Activated naive CD4-positive, alpha-beta T cell treated with anti-CD3 and anti-CD28 coated beads for 36 hours (primary cell): ENCODE results near the gene TROAP. TPM values are rescaled to one million over a fixed set of nuclear protein-coding genes. Genes with fewer than 3 reads are reported as not detected.

Experiments
- CTCF ChIA-PET: fragments of 350-600 bp; sonication (Branson Sonifier 250); formaldehyde crosslinking; loops from one replicate; lab custom pipeline; 2021; ENCODE audit warnings: antibody characterized with exemption; lab: Charles Lee
- DNase-seq: peaks from one replicate; pipeline ENCODE4 v3.0.0-alpha.2; 2020
- H3K27ac Mint-ChIP-seq: one replicate; pipeline ENCODE4 v1.8.0; 2021; ENCODE audit warnings: mild to moderate bottlenecking, mixed read lengths
- H3K27me3 Mint-ChIP-seq: one replicate; pipeline ENCODE4 v1.8.0; 2021; ENCODE audit warnings: low read depth, mixed read lengths
- H3K36me3 Mint-ChIP-seq: one replicate; pipeline ENCODE4 v1.8.0; 2021; ENCODE audit warnings: low read depth, mixed read lengths
- H3K4me1 Mint-ChIP-seq: one replicate; pipeline ENCODE4 v1.8.0; 2021; ENCODE audit warnings: low read depth, mixed read lengths
- H3K4me3 Mint-ChIP-seq: one replicate; pipeline ENCODE4 v1.8.0; 2021; ENCODE audit warnings: mild to moderate bottlenecking, moderate library complexity, mixed read lengths
- H3K9me3 Mint-ChIP-seq: one replicate; pipeline ENCODE4 v1.8.0; 2021; ENCODE audit warnings: mixed read lengths
- intact Hi-C: fragments of 100-400 bp; cut with micrococcal nuclease; formaldehyde crosslinking; loops from one replicate; pipeline ENCODE4 v1.15.1; 2023
- total RNA-seq, 2 experiments: library from RNA; stranded (reverse); gene quantifications; one replicate each; pipeline ENCODE4 v1.2.3, GENCODE V29; 2021

Gene TROAP
- total RNA-seq, 2 experiments from 2014 or later = 67.4 to 68.8 TPM

DNA sequence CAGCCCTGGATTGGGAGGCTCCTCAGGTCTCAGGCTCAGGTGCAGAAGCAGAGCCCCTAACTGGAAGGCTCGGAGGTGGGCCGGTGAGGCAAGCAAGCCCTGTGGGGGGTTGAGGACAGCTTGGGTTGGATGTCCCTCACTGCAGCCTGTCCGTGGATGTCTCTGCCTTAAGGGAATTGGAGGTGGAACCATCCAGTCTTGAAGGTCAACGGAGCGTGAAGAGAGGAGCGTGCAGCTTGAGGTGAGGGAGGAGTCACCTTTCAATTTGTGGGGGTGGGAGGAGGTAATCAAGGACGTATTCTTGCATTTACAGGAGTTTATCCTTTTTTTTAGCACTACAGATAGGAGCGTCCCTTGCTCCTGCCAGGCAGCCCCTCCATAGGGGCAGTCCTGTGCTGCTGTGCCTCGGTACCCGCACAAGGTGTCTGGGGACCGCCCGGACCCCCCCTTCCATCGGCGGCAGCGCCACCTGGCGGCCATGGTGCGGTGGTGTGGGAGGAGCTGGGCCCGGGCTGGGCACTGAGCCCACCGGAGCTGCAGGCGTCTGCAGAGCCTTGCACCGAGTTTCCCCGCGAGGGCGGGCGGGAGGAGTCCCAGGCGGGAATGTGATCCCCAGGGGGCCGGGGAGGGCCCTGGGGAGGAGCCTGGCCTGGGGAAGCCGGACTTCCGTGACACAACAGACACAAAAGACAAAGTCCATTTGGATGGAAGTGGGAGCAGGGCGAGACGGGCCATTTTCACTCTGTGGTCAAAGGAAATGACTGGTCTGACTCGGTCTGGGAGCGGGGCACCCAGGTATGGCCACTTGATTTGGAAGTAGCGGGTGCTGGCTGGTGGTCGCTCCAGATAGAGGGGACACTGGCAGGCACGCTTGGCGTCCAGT lies 24.5 kb downstream of the TROAP start:
- H3K4me3 Mint-ChIP-seq = peak overlapping the region; percentile 58
- intact Hi-C loops = loop anchor here (1.0 to 10.0 kb wide), 3 partner anchors 19 to 373 kb away; partner anchors contain the start of genes SPATS2, WNT1 and WNT10B
- peak; percentile 77 for DNase-seq
- CTCF ChIA-PET = interaction anchor here (0.6 to 8.7 kb wide), 28 partner anchors 9 to 206 kb away, joined by 3 to 97 read pairs (median 6); partner anchors contain the start of genes C1QL4, PRPH, SPATS2 and TROAP
- H3K27ac Mint-ChIP-seq = no peak overlapping the region
- no peaks in the 10 kb centered on the region for H3K36me3 Mint-ChIP-seq
- no peaks in the 10 kb centered on the region for H3K9me3 Mint-ChIP-seq
- peaks cover 58% of the 10 kb centered on the region for H3K27me3 Mint-ChIP-seq
- H3K4me1 Mint-ChIP-seq = peaks cover 41% of the 10 kb centered on the region

DNA sequence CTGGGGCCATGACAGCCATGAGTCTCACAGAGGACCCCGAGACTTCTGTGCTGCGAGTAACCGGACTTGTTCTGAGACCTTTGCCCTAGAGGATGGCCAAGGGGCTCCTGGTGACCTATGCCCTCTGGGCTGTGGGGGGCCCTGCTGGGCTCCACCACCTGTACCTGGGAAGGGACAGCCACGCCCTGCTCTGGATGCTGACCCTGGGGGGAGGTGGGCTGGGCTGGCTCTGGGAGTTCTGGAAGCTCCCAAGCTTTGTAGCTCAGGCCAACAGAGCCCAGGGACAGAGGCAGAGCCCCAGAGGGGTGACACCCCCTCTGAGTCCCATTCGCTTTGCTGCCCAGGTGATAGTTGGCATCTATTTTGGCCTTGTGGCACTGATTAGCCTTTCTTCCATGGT lies 25.7 kb downstream of the TROAP start:
- CTCF ChIA-PET = interaction anchor here (1.0 to 8.7 kb wide), 7 partner anchors 17 to 168 kb away, joined by 3 to 97 read pairs (median 8); partner anchors contain the start of genes PRPH and TROAP
- H3K27me3 Mint-ChIP-seq = peaks cover 53% of the 10 kb centered on the region
- no peak overlapping the region for H3K4me3 Mint-ChIP-seq
- DNase-seq = no peak
- H3K4me1 Mint-ChIP-seq = peaks cover 29% of the 10 kb centered on the region
- no peaks in the 10 kb centered on the region for H3K36me3 Mint-ChIP-seq
- intact Hi-C loops = loop anchor here (10.0 kb wide), 1 partner anchor 374 kb away; the partner anchor contains the start of genes WNT1 and WNT10B
- H3K9me3 Mint-ChIP-seq = no peaks in the 10 kb centered on the region
- no peak overlapping the region for H3K27ac Mint-ChIP-seq

DNA sequence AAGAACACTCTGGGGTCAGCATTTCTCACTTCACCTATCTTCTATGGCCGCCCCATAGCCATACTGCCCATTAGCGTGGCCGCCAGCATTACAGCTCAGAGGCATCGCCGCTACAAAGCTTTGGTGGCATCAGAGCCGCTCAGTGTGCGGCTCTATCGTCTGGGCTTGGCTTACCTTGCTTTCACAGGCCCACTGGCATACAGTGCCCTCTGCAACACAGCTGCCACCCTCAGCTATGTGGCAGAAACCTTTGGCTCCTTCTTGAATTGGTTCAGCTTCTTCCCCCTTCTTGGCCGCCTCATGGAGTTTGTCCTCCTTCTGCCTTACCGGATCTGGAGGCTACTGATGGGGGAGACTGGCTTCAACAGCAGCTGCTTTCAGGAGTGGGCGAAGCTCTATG lies 26.2 kb downstream of the TROAP start:
- H3K36me3 Mint-ChIP-seq = no peaks in the 10 kb centered on the region
- peaks cover 24% of the 10 kb centered on the region for H3K4me1 Mint-ChIP-seq
- H3K9me3 Mint-ChIP-seq = no peaks in the 10 kb centered on the region
- H3K4me3 Mint-ChIP-seq = no peak overlapping the region
- CTCF ChIA-PET = interaction anchor here (1.0 to 8.7 kb wide), 4 partner anchors 55 to 167 kb away, joined by 3 to 97 read pairs (median 12); partner anchors contain the start of gene PRPH
- intact Hi-C loops = loop anchor here (10.0 kb wide), 1 partner anchor 374 kb away; the partner anchor contains the start of genes WNT1 and WNT10B
- no peak for DNase-seq
- H3K27ac Mint-ChIP-seq = no peak overlapping the region
- peaks cover 49% of the 10 kb centered on the region for H3K27me3 Mint-ChIP-seq

DNA sequence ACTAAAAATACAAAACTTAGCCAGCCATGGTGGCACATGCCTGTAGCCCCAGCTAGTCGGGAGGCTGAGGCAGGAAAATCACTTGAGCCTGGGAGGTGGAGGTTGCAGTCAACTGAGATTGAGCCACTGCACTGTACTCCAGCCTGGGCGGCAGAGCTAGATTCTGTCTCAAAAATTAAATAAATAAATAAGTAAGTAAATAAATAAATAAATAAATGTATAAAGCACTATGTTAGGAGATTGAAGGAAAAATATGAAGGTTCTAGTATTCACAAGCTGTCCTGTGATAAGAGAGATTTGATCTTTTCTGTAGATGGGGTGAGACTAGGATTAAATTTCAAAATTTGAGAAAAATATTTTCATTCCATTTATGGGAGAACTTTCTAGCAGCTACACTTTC lies 29.3 kb downstream of the TROAP start:
- Mint-ChIP-seq H3K27me3 (peaks cover 28% of the 10 kb centered on the region), H3K27ac (no peak overlapping the region), H3K4me1 (peaks cover 2% of the 10 kb centered on the region), H3K4me3 (no peak overlapping the region), H3K36me3 (no peaks in the 10 kb centered on the region), H3K9me3 (no peaks in the 10 kb centered on the region)
- intact Hi-C loops = no loop called here
- CTCF ChIA-PET = interaction anchor here (0.7 to 8.7 kb wide), 7 partner anchors 10 to 268 kb away, joined by 3 to 97 read pairs (median 4); no protein-coding TSS in a partner anchor
- DNase-seq = no peak

DNA sequence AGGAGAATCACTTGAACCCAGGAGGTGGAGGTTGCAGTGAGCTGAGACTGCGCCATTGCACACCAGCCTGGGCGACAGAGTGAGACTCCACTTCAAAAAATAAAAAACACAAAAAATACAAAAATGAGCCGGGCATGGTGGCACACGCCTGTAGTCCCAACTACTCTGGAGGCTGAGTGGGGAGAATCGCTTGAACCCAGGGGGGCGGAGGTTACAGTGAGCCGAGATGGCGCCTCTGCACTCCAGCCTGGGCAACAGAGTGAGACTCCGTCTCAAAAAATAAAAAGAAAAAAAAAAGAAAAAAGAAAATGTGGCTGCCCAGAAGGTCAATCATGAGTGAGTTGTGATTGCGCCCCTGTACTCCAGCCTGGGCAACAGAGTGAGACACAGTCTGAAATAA lies 32.9 kb downstream of the TROAP start:
- Mint-ChIP-seq H3K36me3 (no peaks in the 10 kb centered on the region), H3K9me3 (no peaks in the 10 kb centered on the region), H3K4me3 (no peak overlapping the region), H3K4me1 (peaks cover 2% of the 10 kb centered on the region), H3K27me3 (peaks cover 22% of the 10 kb centered on the region), H3K27ac (no peak overlapping the region)
- CTCF ChIA-PET = interaction anchor here (0.6 to 5.6 kb wide), 5 partner anchors 8 to 776 kb away, joined by 3 to 267 read pairs (median 7); no protein-coding TSS in a partner anchor
- DNase-seq = no peak
- intact Hi-C loops = no loop called here

DNA sequence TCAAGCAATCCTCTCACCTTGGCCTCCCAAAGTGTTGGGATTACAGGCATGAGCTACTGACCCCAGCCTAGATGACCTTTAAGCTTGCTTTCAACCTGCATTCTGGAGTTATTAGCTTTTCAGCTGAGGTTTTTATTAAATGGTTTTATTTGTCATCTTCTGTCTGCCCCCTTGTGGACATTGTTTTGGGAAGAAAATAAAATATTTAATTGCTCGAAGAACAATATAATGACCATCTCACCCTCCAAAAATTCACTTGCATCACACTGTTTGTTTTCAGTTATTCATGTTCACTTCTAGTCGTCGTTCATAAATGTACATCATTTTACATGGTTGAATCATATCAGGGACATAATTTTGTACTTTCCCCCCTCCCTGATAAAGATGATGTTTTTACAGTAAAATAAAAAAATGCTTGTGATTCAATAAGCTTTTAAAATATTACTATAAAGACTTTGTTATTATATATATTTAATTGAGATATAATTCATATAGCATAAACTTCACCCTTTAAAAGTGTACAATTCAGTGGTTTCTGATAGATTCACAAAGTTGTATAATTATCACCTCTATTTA lies 34.1 kb downstream of the TROAP start:
- H3K27me3 Mint-ChIP-seq = peaks cover 20% of the 10 kb centered on the region
- DNase-seq = no peak
- H3K4me3 Mint-ChIP-seq = no peak overlapping the region
- intact Hi-C loops = no loop called here
- CTCF ChIA-PET = interaction anchor here (0.7 to 5.6 kb wide), 20 partner anchors 9 to 1336 kb away, joined by 3 to 267 read pairs (median 6); partner anchors contain the start of genes C1QL4 and SPATS2
- no peak overlapping the region for H3K27ac Mint-ChIP-seq
- no peaks in the 10 kb centered on the region for H3K9me3 Mint-ChIP-seq
- H3K4me1 Mint-ChIP-seq = peaks cover 2% of the 10 kb centered on the region
- H3K36me3 Mint-ChIP-seq = no peaks in the 10 kb centered on the region

GRCh38 chr12:49358483-49359141 lies 35.6 kb downstream of the TROAP start:
- Mint-ChIP-seq H3K4me3 (no peak overlapping the region), H3K36me3 (no peaks in the 10 kb centered on the region), H3K27me3 (peaks cover 14% of the 10 kb centered on the region), H3K4me1 (peaks cover 2% of the 10 kb centered on the region), H3K9me3 (no peaks in the 10 kb centered on the region), H3K27ac (no peak overlapping the region)
- peak; percentile 75 for DNase-seq
- intact Hi-C loops = loop anchor here (1.0 kb wide), 2 partner anchors 156 to 222 kb away; no protein-coding TSS in a partner anchor
- CTCF ChIA-PET = interaction anchor here (0.6 to 5.6 kb wide), 62 partner anchors 8 to 547 kb away, joined by 3 to 267 read pairs (median 5); partner anchors contain the start of genes C1QL4, DNAJC22, KCNH3 and PRPF40B

- no peak for DNase-seq
- CTCF ChIA-PET = interaction anchor here (1.6 to 5.6 kb wide), 16 partner anchors 10 to 264 kb away, joined by 4 to 267 read pairs (median 14); partner anchors contain the start of genes DNAJC22, PRPF40B and PRPH
- Mint-ChIP-seq H3K27ac (no peak overlapping the region), H3K27me3 (peaks cover 14% of the 10 kb centered on the region), H3K4me1 (peaks cover 2% of the 10 kb centered on the region), H3K36me3 (no peaks in the 10 kb centered on the region), H3K4me3 (no peak overlapping the region), H3K9me3 (no peaks in the 10 kb centered on the region)
- intact Hi-C loops = no loop called here
These were observed 36.6 kb downstream of the TROAP start for GRCh38 chr12:49359671-49360070.

- Mint-ChIP-seq H3K36me3 (peaks cover 1% of the 10 kb centered on the region), H3K27ac (no peak overlapping the region), H3K4me1 (peaks cover 2% of the 10 kb centered on the region), H3K27me3 (peaks cover 11% of the 10 kb centered on the region), H3K4me3 (no peak overlapping the region), H3K9me3 (no peaks in the 10 kb centered on the region)
- DNase-seq = no peak
- intact Hi-C loops = no loop called here
- CTCF ChIA-PET = interaction anchor here (0.7 to 2.4 kb wide), 5 partner anchors 15 to 151 kb away, joined by 3 to 10 read pairs (median 7); partner anchors contain the start of gene DNAJC22
These were observed 39.0 kb downstream of the TROAP start for GRCh38 chr12:49362077-49362476.

GRCh38 chr12:49364989-49365388 lies 41.9 kb downstream of the TROAP start:
- Mint-ChIP-seq H3K36me3 (peaks cover 1% of the 10 kb centered on the region), H3K27me3 (peaks cover 2% of the 10 kb centered on the region), H3K27ac (no peak overlapping the region), H3K4me3 (no peak overlapping the region), H3K9me3 (no peaks in the 10 kb centered on the region), H3K4me1 (peaks cover 21% of the 10 kb centered on the region)
- CTCF ChIA-PET = interaction anchor here (0.9 to 1.9 kb wide), 5 partner anchors 17 to 155 kb away, joined by 3 to 7 read pairs (median 3); no protein-coding TSS in a partner anchor
- intact Hi-C loops = loop anchor here (5.0 kb wide), 3 partner anchors 87 to 462 kb away; partner anchors contain the start of gene NCKAP5L
- no peak for DNase-seq

GRCh38 chr12:49365542-49365941 lies 42.5 kb downstream of the TROAP start:
- Mint-ChIP-seq H3K27me3 (peaks cover 2% of the 10 kb centered on the region), H3K4me1 (peaks cover 23% of the 10 kb centered on the region), H3K27ac (no peak overlapping the region), H3K36me3 (peaks cover 1% of the 10 kb centered on the region), H3K9me3 (no peaks in the 10 kb centered on the region), H3K4me3 (no peak overlapping the region)
- no peak for DNase-seq
- CTCF ChIA-PET = interaction anchor here (0.7 to 2.6 kb wide), 7 partner anchors 8 to 155 kb away, joined by 3 to 16 read pairs (median 5); no protein-coding TSS in a partner anchor
- intact Hi-C loops = loop anchor here (5.0 kb wide), 3 partner anchors 87 to 462 kb away; partner anchors contain the start of gene NCKAP5L
